Astrocyte of the hippocampus (primary cell): Measurements from ENCODE around the gene WDFY3.
A peak's percentile ranks its signal among the peaks of the same experiment; 100 is the strongest.

Experiments used
- DNase-seq: peaks from one replicate; pipeline ENCODE4 v3.0.0; 2011; ENCODE audit warnings: low read depth, low spot score

Gene WDFY3

DNA sequence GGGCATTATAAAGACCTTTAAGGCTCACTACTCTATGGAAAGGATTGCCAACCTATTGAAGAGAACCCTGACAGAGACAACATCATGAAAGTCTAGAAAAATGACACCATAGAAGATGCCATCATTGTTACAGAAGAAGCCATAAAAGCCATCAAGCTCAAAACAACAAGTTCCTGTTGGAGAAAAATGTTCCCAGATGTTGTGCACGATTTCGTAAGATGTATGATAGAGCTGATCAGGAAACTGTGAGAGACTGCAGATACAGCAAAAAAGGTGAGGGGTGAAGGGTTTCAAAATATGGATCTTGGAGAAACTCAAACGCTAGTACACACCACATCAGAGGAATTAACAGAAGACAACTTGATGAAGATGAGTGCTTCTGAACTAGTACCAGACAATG, 53.3 kb downstream of the WDFY3 start:
- no peak for DNase-seq

DNA sequence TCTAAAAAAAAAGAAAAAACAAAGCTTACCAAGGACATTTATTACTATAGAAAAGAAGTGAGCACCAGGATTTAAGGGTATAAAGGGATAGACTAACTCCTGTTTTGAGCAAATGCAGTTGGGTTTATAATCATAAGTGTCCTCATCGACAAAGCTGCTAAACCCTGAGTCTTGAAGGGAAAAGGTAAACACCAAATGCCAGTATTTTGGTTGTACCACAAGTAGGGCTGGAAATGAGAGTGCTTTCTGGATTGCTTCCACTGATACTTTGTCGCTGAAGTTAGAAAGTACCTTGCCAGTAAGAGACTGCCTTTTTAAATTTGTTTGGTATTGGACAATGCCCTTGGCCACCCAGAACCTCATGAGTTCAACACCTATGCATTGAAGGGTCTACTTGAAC, 53.7 kb downstream of the WDFY3 start:
- DNase-seq = no peak

DNA sequence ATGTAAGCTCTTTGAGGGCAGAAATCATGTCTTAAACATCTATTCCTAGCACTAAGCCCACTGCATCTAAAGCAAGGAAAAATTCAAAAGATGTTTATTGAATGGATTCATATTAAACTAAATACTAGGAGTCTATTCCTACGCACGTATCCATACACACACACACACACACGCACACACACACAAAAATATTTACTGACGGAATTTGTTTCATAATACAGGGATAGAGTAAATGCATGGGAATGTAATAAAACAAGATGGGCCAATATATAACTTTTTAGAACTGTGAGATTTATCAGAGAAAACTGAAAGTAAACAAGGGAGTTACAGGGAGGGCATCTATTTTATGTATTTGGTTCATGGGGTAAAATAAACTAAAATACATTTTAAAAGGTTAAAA, 57.6 kb downstream of the WDFY3 start:
- no peak for DNase-seq

DNA sequence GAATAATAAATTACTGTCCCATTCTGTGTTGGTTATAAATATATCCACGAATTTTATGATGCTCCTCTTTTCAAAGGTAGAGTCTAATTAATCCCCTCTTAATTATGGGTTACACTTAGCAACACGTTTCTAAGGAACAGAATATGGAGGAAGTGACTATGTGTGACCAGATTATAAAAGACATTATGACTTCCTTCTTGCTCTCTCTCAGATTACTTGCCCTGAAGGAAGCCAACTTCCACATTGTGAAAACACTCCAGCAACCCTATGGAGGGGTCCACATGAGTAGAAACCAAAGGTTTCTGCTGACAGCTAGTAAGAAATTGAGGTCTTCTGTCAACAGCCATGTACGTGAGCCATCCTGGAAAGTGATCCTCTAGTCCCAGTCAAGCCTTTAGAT, 59.3 kb downstream of the WDFY3 start:
- no peak for DNase-seq

DNA sequence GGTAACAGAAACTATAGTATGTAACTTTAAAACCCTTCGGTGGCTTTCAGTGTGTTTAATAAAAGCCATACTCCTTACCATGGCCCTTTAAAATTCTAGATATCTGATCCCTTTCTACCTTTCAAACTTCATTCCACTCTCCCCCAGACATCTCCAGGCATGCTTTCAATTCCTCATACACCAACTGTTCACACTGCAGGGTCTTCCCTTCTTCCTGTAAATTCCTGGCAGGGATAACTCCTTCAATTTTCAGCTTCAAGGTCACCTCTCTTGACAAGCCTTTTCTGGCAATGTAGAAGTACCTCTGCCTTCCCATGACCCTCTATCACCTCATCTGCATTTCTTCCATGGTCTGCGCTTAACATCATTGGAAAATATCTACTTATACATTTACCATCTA, 60.8 kb downstream of the WDFY3 start:
- no peak for DNase-seq

DNA sequence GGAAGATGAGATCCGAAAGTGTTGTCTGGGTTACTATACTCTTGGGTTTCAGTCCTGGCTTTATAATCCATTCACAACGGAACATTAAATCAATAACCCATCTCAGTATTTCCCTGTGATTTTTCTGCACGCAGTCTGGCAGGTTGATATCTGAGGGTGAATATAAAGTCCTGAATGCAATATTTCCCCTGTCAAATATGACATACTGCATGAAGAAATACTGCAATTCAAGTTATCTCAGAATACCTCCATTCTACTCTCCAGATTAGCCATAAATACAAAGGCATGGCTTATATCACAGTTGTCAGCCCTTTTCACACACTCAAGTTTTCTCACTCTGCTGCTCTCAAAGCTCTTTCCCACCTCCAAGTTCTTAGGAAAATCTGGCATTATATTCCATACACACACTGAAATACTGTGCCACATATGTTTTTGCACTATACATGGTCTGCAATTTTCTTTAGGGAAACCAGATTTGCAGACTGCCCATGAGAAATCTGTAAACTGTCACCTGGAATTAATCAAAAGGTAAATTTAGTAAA, 64.7 kb downstream of the WDFY3 start:
- DNase-seq = no peak

DNA sequence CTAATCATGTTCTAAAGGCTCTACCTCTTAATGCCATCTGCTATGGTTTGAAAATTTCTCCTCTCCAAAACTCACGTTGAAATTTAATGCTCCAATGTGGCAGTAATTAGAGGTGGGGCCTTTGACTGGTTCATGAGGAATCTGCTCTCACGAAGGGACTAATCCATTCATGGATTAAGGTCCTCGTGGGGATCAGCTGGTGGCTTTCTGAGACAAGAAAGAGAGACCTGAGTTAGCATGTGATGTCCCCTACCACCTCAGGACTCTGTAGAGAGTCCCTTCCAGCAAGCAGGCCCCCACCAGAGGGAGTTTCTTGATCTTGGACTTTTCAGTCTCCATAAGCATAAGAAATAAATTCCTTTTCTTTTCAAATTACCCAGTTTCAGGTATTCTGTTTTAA, 65.3 kb downstream of the WDFY3 start:
- no peak for DNase-seq

DNA sequence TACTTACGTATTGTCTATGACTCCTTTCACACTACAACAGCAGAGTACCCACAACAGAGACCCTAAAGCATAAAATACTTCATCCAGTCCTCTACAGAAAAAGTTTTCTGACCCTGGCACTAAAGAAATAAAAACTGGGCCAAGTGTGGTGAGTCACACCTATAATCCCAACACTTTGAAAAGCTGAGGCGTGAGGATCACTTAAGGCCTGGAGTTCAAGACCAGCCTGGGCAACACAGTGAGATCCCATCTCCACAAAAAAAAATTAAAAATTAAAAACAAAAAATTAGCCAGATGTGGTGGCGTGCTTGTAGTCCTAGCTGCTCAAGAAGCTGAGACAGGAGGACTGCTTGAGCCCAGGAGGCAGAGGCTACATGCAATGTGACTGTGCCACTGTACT, 66.9 kb downstream of the WDFY3 start:
- no peak for DNase-seq

DNA sequence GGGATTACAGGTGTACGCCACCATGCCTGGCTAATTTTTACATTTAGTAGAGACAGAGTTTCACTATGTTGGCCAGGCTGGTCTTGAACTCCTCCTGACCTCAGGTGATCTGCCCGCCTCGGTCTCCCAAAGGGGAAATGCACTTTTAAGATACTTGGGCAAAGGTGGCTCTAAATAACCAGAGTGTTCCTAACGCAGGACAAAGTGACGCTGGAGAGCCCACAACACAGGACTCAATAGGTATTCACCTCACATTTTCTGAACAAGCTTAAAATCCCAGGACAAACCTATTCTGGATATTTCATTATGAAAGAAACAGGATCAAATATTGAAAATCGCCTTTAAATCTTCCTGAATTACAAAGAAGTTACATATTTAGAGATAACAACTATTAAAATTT, 69.0 kb downstream of the WDFY3 start:
- no peak for DNase-seq

DNA sequence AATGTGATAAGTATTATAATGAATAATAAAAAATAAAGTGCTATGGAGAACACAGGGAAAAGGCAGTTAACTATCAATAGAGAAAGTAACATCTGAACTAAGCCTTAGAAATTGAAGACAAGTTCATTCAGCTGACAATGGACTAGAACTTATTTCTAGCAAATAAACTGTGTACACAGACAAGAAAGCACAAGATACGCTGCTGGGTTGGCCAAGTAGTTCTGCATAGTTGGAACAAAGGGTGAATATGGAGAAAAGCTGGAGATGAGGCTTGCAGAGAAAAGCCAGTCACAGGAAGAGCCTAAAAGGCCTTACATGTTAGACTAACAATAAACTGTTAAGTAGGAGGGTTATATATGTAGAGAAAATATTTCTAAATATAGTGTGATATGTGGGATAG, 71.2 kb downstream of the WDFY3 start:
- DNase-seq = no peak

DNA sequence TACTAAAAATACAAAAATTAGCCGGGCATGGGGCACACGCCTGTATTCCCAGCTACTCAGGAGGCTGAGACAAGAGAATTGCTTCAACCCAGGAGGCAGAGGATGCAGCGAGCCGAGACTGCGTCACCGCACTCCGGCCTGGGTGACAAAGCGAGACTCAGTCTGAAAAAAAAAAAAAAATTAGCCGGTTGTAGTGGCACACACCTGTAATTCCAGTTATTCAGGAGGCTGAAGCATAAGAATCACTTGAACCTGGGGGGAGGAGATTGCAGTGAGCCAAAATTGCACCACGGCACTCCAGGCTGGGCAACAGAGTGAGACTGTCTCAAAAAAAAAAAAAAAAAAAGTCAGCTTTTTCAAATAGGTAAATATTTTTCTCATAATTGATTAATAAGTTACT, 71.9 kb downstream of the WDFY3 start:
- no peak for DNase-seq

DNA sequence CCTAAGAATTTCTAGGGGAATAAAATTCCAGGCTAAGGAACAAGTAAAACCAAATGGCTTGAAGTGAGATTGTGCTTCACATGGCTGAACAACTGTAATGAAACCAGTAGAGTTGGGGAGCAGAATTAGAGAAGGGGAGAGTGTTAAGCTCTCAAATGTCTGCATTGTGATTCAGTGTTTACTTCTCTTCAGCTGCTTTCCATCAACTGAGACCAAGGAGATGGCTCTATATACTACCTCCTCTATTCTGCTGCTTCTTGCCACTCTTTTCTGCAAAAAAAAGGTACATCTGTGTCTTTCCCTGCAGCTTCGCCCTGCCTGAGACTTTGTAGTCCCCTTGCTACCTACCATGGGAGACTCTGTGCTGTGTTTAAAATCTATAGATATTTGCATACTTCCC, 73.5 kb downstream of the WDFY3 start:
- DNase-seq = no peak

DNA sequence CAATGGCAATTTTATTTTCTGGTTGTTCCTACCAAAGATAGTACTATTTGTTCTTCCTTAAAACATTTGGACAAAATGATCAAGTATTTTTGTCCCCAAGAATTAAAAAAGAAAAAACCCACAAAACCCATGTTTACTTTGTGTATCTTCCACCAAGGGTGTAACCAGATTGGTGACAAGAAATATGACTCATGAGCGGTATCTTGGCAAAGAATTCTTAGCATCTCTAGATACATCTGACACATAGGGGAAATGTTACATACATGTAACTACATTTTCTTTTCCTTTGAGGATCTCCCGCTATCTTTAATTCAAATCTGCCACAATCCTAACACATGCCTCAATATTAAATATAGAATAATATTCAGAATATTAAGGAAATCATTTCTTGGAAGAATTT, 78.7 kb downstream of the WDFY3 start:
- no peak for DNase-seq

DNA sequence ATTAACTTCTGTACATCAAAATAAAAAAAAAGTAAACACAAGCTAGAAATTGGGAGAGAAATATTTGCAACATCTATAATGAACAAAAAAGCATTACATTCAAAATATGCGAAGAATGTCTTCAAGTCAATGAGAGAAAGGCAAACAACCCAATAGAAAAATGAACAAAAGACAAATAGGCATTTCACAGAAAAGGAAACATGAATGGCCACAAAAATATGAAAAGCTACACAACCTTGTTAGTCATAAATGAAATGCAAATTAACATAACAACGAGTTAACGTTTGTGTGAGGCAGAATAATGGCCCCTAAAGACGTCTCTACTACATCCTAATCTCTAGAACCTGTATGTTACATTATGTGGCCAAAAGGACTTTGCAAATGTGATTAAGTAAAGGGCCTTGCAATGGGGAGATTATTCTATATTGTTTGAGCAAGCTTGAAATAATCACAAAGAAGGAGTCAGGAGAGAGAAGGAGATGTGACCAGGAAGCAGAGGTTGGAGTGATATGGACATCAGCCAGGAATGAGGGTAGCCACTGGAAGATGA, 86.8 kb downstream of the WDFY3 start:
- DNase-seq = peak; percentile 43

DNA sequence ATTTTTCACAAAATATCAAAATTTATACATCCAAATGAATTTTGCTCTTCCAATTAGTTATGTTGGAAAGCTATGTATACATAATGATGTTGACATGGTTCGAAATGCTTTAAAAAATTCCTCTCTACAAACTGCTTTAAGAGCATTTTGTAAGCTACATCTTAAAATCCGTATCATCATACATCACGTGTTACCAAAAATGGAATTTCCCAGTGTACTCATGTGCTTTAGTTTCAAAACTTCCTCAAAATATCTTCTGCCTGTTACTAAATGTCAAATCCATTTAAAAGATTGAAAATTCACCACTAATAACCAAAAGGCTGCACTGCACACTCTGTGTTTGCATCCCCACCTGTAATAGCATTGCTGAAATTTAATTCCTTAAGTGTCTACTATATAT, 87.9 kb downstream of the WDFY3 start:
- DNase-seq = no peak

DNA sequence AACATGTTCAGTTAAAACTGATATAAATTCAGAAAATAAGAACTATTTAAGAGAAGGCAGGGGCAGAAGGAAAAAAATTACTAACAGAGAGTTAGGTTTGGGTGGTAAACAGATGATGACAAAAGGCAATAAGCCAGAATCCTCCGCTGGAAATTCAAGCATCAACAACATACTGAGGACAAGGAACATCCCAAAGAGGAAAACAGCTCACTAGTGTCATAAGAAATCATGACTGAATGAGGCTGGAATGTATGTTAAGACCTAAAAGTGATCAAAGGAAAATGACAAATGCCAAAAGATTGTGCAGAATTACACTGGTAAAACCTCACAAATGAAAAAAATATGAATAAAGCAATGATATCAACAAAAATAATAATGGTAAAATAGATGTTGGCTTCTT, 88.4 kb downstream of the WDFY3 start:
- DNase-seq = peak; percentile 64

DNA sequence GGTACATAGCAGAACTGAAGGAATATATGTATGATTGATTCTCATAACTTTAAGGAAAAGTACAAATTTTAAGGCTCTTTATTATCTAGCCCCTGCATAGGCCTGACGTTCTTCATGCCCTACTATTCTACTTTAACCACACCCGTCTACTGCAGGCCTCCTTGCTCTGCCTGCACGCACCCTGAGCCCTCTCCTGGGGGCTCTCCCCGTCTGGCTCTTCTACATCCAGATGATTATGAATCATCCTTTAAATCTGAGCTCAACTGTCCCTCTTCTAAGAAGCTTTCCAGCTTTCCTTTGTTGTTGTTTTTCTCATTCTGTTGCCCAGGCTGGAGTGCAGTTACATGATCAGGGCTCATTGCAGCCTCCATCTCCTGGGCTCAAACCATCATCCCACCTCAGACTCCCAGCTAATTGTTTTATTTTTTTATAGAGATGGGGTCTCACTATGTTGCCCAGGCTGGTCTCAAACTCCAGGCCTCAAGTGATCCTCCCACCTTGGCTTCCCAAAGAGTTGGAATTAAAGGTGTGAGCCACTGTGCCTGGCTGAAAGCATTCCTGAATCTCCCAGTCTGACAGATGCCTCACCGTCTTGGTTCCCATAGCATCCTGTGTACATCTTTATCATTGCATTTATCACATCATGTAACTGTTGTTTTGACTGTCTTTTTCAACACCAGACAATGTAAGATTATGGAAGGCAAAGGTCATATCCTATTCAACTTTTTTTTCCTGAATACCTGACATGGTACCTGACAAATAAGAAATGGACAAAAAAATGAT, 89.2 kb downstream of the WDFY3 start:
- no peak for DNase-seq

DNA sequence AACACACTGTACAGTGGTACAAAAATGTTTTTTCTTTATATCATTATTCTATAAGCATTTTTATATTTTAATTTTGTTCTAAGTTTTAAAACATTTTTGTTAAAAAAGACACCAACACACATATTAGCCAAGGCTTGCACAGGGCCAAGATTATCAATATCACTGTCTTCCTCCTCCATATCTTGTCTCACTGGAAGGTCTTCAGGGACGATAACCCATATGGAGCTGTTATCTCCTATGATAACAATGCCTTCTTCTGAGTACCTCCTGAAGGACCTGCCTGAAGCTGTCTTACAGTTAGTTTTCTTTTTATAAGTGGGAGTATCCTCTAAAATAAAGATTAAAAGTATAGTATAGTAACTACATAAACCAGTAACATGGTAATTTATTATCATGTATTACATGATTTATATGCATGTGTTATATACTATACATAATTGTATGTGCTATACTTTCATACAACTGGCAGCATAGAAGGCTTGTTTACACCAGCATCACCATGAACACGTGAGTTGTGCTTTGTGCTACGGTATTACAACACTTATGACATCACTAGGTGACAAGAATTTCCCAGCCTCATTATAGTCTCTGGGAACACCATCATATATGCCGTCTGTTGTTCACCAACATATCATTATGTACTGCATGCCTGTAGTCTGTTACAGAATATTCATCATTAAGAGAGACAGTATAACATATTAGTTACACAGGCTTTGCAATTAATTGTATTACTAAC, 90.7 kb downstream of the WDFY3 start:
- no peak for DNase-seq

DNA sequence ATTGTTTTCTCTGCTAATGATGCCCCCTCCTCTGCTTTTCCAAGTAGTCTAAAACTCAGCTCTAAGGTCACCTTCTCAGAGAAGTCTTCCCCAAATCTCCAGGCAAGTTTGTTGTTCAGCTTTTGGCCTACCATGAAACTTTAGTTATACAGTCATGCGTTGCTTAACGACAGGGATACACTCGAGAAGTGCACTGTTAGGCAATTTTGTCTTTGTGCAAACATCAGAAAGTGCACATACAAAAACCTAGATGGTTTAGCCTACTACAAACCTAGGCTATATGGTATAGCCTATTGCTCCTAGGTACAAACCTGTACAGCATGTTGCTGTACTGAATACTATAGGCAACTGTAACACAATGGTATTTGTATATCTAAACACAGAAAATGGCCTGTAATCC, 91.9 kb downstream of the WDFY3 start:
- DNase-seq = no peak

DNA sequence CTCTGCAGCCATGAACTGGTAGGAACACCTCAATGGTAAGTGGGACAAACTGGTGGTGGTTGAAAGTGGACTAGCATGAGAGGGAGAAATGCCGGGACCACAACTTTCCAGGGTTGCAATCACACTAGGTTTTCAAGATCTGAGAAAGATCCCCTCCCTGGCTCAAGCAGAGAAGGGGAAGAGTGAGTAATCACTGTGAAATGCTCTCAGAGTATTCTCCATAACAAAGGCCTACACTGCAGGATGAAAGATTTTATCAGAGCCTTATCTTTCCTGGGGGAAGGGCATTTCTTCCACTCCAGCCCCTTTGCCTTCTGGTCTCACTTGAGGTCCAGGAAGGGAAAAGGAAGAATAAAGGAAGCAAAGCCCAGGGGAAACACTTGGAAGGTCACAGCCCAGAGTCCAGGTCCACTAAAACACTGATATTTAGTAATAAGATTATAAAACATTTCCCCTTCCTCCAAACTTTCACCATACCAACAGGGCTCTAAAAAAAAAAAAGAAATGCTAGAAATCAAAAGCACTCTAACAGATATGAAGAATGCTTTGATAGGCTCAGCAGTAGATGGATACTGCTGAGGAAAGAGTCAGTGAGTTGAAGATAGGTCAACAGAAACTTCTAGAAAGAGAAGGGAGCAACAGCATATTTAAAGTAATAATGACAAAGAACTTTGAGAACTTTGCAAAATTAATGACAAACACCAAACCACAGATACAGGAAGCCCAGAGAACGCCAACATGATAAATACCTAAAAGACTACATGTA, 95.9 kb downstream of the WDFY3 start:
- peak; percentile 84 for DNase-seq

DNA sequence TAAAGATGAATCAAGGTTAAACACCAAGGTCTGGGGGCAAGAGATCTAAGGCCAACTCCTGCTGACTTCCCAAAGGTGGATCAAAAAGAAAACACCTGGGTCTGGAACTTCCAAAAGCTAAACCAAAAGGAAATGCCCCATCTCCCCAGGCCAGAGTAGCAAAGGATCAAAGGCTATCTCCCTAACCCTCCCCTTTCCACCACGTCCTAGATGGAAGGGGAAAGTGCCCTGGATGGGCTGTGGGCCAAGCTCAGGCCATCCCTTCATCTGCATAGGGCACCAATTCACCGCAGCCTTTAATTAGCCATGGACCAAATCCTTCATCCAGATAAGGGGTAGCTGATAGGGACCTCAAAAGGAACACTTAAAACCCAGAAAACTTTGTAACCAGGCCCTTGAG, 100.2 kb downstream of the WDFY3 start:
- no peak for DNase-seq

DNA sequence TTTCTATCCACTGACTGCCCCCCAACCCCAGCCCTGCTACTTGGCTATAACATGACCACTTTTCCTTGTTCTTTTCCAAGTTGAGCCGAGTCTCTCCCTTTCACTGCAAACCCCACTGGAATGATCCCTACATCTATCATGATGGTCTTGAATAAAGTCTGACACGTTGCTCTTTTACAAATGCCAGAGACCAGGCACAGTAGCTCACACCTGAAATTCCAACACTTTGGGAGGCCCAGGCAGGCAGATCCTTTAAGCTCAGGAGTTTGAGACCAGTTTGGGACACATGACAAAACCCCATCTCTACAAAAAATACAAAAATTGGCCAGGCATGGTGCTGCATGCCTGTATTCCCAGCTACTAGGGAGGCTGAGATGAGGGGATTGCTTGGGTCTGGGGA, 100.9 kb downstream of the WDFY3 start:
- DNase-seq = no peak
